ENCODE results near the gene EIF1AD. TPM values are rescaled to one million over a fixed set of nuclear protein-coding genes. Genes with fewer than 3 reads are reported as not detected.
"Not testable (repeated sequence)": the region's sequence is repeated elsewhere in the genome, so short reads cannot be mapped to it uniquely, and the experiment has no call there.

Gene EIF1AD
- total and polyA plus RNA-seq, 4 experiments from 2014 or later = 15.5 to 65.4 (median 40.2) TPM

GRCh38 chr11:65951641-65952040, 50.3 kb downstream of the EIF1AD start:
- H3K4me3 Mint-ChIP-seq; H3K4me1 Mint-ChIP-seq; H3K27ac ChIP-seq (ENCODE audit: low read depth, low read length); H3K4me3 ChIP-seq (ENCODE audit: low read length in 2 of 2); H3K27me3 Mint-ChIP-seq; intact Hi-C loops (cut with micrococcal nuclease); H3K4me1 ChIP-seq (ENCODE audit: insufficient read depth, low read length); H3K27me3 ChIP-seq (ENCODE audit: insufficient read depth, low read length); H3K36me3 Mint-ChIP-seq; DNase-seq; H3K36me3 ChIP-seq (ENCODE audit: insufficient read depth, low read length); CTCF ChIA-PET (ENCODE audit: partially characterized antibody); H3K27ac Mint-ChIP-seq; H3K9me3 Mint-ChIP-seq; H3K9me3 ChIP-seq (ENCODE audit: control insufficient read depth in 1 of 2, low read length in 2 of 2): not testable (repeated sequence)
- POLR2A ChIA-PET (ENCODE audit: partially characterized antibody) = interaction anchor here (1.7 kb wide), 1 partner anchor 23 kb away, joined by 5 read pairs; no protein-coding TSS in a partner anchor

- POLR2A ChIA-PET (ENCODE audit: partially characterized antibody) = interaction anchor here (0.6 to 1.7 kb wide), 2 partner anchors 22 to 1445 kb away, joined by 3 to 5 read pairs; no protein-coding TSS in a partner anchor
- H3K4me3 ChIP-seq (ENCODE audit: low read length in 2 of 2); H3K36me3 ChIP-seq (ENCODE audit: insufficient read depth, low read length); H3K36me3 Mint-ChIP-seq; intact Hi-C loops (cut with micrococcal nuclease); H3K4me1 Mint-ChIP-seq; H3K27me3 ChIP-seq (ENCODE audit: insufficient read depth, low read length); H3K27me3 Mint-ChIP-seq; H3K9me3 ChIP-seq (ENCODE audit: control insufficient read depth in 1 of 2, low read length in 2 of 2); DNase-seq; H3K4me1 ChIP-seq (ENCODE audit: insufficient read depth, low read length); H3K9me3 Mint-ChIP-seq; CTCF ChIA-PET (ENCODE audit: partially characterized antibody); H3K27ac ChIP-seq (ENCODE audit: low read depth, low read length); H3K27ac Mint-ChIP-seq; H3K4me3 Mint-ChIP-seq: not testable (repeated sequence)
These were observed 51.2 kb downstream of the EIF1AD start for GRCh38 chr11:65950711-65951110.

DNA sequence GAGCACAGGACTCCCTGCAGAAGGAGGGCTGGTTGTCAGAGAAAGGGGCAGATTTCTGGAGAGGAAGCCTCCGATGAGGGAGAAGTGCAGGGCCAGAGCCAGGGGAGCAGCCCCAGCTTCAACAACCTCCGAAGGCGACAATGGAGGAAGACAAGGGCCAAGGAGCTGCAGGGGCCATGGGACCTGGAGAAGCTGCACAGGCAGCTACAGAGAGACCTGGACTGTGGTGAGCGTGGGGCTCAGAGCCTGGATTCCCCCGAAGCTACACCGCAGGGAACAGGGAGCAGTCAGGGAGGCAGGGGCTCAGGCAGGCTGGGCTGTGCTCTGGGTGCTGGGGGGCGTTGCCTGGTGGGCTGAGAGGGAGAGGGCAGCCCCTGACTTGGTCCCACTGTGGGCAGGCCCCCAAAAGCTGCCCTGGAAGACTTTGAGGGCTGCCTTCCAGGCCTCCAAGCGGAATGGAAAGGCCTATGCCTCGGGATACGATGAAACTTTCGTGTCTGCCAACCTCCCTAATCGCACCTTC, 54.3 kb downstream of the EIF1AD start:
- Mint-ChIP-seq H3K4me1 (no peaks in the 10 kb centered on the region), H3K27me3 (no peaks in the 10 kb centered on the region), H3K27ac (no peak overlapping the region), H3K9me3 (no peaks in the 10 kb centered on the region), H3K4me3 (no peak overlapping the region), H3K36me3 (no peaks in the 10 kb centered on the region)
- no peak overlapping the region for H3K27ac ChIP-seq (ENCODE audit: low read depth, low read length)
- POLR2A ChIA-PET (ENCODE audit: partially characterized antibody) = no interaction called here
- no peaks in the 10 kb centered on the region for H3K9me3 ChIP-seq (ENCODE audit: control insufficient read depth in 1 of 2, low read length in 2 of 2)
- no peaks in the 10 kb centered on the region for H3K4me1 ChIP-seq (ENCODE audit: insufficient read depth, low read length)
- no peaks in the 10 kb centered on the region for H3K36me3 ChIP-seq (ENCODE audit: insufficient read depth, low read length)
- H3K4me3 ChIP-seq (ENCODE audit: low read length in 2 of 2) = no peak overlapping the region
- H3K27me3 ChIP-seq (ENCODE audit: insufficient read depth, low read length) = no peaks in the 10 kb centered on the region
- CTCF ChIA-PET (ENCODE audit: partially characterized antibody) = no interaction called here
- no peak for DNase-seq
- intact Hi-C loops (cut with micrococcal nuclease) = no loop called here

DNA sequence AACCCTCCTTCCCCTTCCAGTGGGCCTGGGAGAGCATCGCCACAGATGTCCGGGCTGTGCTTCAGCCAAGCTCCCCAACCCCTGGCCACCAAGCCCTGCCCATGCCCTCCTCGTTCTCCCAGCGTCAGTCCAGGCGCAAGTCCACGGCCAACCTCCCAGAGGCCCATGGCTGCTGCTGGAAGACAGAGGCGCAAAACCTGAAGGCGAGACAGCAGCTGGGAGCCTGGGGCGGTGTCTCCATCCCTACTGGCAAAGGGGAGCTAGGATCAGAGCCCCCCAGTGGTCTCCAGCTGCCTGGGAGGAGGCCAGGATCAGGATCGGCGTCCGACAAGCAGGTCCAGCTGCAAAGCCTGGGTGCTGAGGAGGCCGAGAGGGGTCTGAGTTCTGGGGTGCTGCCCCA, 54.8 kb downstream of the EIF1AD start:
- no peaks in the 10 kb centered on the region for H3K36me3 Mint-ChIP-seq
- H3K9me3 Mint-ChIP-seq = no peaks in the 10 kb centered on the region
- ChIA-PET CTCF (ENCODE audit: partially characterized antibody) (no interaction called here), POLR2A (ENCODE audit: partially characterized antibody) (no interaction called here)
- Histone ChIP-seq H3K36me3 (ENCODE audit: insufficient read depth, low read length) (no peaks in the 10 kb centered on the region), H3K4me1 (ENCODE audit: insufficient read depth, low read length) (no peaks in the 10 kb centered on the region), H3K4me3 (ENCODE audit: low read length in 2 of 2) (no peak overlapping the region), H3K9me3 (ENCODE audit: control insufficient read depth in 1 of 2, low read length in 2 of 2) (no peaks in the 10 kb centered on the region), H3K27ac (ENCODE audit: low read depth, low read length) (no peak overlapping the region), H3K27me3 (ENCODE audit: insufficient read depth, low read length) (no peaks in the 10 kb centered on the region)
- H3K27me3 Mint-ChIP-seq = no peaks in the 10 kb centered on the region
- H3K27ac Mint-ChIP-seq = no peak overlapping the region
- DNase-seq = no peak
- intact Hi-C loops (cut with micrococcal nuclease) = no loop called here
- H3K4me3 Mint-ChIP-seq = no peak overlapping the region
- H3K4me1 Mint-ChIP-seq = no peaks in the 10 kb centered on the region

DNA sequence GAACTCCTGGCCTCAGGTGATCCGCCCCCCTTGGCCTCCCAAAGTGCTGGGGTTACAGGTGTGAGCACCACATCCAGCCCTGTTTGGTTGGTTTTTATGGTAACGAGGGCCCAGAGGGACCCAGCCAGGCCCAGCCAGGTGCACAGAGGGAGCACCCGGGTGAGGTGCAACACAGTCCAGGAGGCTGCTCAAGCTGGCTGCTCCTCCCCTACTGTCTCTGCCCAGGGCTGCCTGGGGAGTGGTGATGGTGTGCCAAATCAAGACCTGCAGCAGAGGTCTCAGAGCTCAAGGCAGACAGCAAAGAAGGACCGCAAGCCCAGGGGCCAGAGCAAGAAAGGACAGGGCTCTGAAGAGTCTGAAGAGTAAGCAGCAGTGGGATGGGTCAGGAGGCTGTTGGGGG, 55.3 kb downstream of the EIF1AD start:
- H3K36me3 Mint-ChIP-seq = no peaks in the 10 kb centered on the region
- H3K4me1 Mint-ChIP-seq = no peaks in the 10 kb centered on the region
- intact Hi-C loops (cut with micrococcal nuclease) = no loop called here
- no peaks in the 10 kb centered on the region for H3K36me3 ChIP-seq (ENCODE audit: insufficient read depth, low read length)
- CTCF ChIA-PET (ENCODE audit: partially characterized antibody) = no interaction called here
- H3K27ac ChIP-seq (ENCODE audit: low read depth, low read length) = no peak overlapping the region
- no peaks in the 10 kb centered on the region for H3K9me3 Mint-ChIP-seq
- no peak for DNase-seq
- H3K27me3 Mint-ChIP-seq = no peaks in the 10 kb centered on the region
- H3K4me3 ChIP-seq (ENCODE audit: low read length in 2 of 2) = no peak overlapping the region
- no peaks in the 10 kb centered on the region for H3K27me3 ChIP-seq (ENCODE audit: insufficient read depth, low read length)
- no peaks in the 10 kb centered on the region for H3K9me3 ChIP-seq (ENCODE audit: control insufficient read depth in 1 of 2, low read length in 2 of 2)
- no peak overlapping the region for H3K4me3 Mint-ChIP-seq
- POLR2A ChIA-PET (ENCODE audit: partially characterized antibody) = no interaction called here
- H3K27ac Mint-ChIP-seq = no peak overlapping the region
- H3K4me1 ChIP-seq (ENCODE audit: insufficient read depth, low read length) = no peaks in the 10 kb centered on the region

Other genes starting within 250 kb of the EIF1AD start
- 10 to 100 TPM; 25.6 to 26.9 TPM for gene AP5B1, start 221.2 kb downstream of the EIF1AD start, total RNA-seq
- gene AP5B1, start 221.2 kb downstream of the EIF1AD start, polyA plus RNA-seq = 10 to 100 TPM in 1 of 2 donors, 1 to 10 TPM in 1; 5.2 to 13.7 TPM
- gene OVOL1, start 215.1 kb downstream of the EIF1AD start, total RNA-seq = not detected
- not detected for gene OVOL1, start 215.1 kb downstream of the EIF1AD start, polyA plus RNA-seq
- gene SNX32, start 168.2 kb downstream of the EIF1AD start, total RNA-seq = under 1 TPM; 0.42 to 0.64 TPM
- under 1 TPM; 0.68 to 0.93 TPM for gene SNX32, start 168.2 kb downstream of the EIF1AD start, polyA plus RNA-seq
- gene CFL1, start 144.0 kb downstream of the EIF1AD start, total RNA-seq = 100 to 1,000 TPM; 540 to 578 TPM
- 1,000 to 10,000 TPM; 2,794 to 2,825 TPM for gene CFL1, start 144.0 kb downstream of the EIF1AD start, polyA plus RNA-seq
- 10 to 100 TPM; 93.6 to 95.5 TPM for gene MUS81, start 141.7 kb downstream of the EIF1AD start, total RNA-seq
- gene MUS81, start 141.7 kb downstream of the EIF1AD start, polyA plus RNA-seq = 10 to 100 TPM; 24.0 to 31.1 TPM
- gene EFEMP2, start 129.4 kb downstream of the EIF1AD start, total RNA-seq = 1 to 10 TPM; 6.0 to 8.3 TPM
- under 1 TPM; 0.40 to 0.55 TPM for gene EFEMP2, start 129.4 kb downstream of the EIF1AD start, polyA plus RNA-seq
- gene CTSW, start 122.3 kb downstream of the EIF1AD start, total RNA-seq = 10 to 100 TPM; 30.1 to 30.4 TPM
- gene CTSW, start 122.3 kb downstream of the EIF1AD start, polyA plus RNA-seq = 100 to 1,000 TPM in 1 of 2 donors, 10 to 100 TPM in 1; 80.9 to 107 TPM
- 10 to 100 TPM; 39.9 to 42.1 TPM for gene FIBP, start 113.7 kb downstream of the EIF1AD start, total RNA-seq
- 10 to 100 TPM; 79.3 to 99.0 TPM for gene FIBP, start 113.7 kb downstream of the EIF1AD start, polyA plus RNA-seq
- gene CCDC85B, start 111.5 kb downstream of the EIF1AD start, total RNA-seq = 10 to 100 TPM; 22.9 to 24.9 TPM
- gene CCDC85B, start 111.5 kb downstream of the EIF1AD start, polyA plus RNA-seq = 10 to 100 TPM; 60.0 to 68.3 TPM
- gene FOSL1, start 101.8 kb downstream of the EIF1AD start, total RNA-seq = under 1 TPM; 0.39 to 0.79 TPM
- gene FOSL1, start 101.8 kb downstream of the EIF1AD start, polyA plus RNA-seq = under 1 TPM in 1 of 2 donors, not detected in 1; 0.81 TPM
- 10 to 100 TPM; 57.1 to 59.5 TPM for gene C11orf68, start 83.1 kb downstream of the EIF1AD start, total RNA-seq
- gene C11orf68, start 83.1 kb downstream of the EIF1AD start, polyA plus RNA-seq = 10 to 100 TPM; 48.0 to 81.6 TPM
- 10 to 100 TPM; 78.2 to 78.7 TPM for gene DRAP1, start 82.7 kb downstream of the EIF1AD start, total RNA-seq
- gene DRAP1, start 82.7 kb downstream of the EIF1AD start, polyA plus RNA-seq = 100 to 1,000 TPM in 1 of 2 donors, 10 to 100 TPM in 1; 90.4 to 102 TPM
- not detected for gene TSGA10IP, start 56.7 kb downstream of the EIF1AD start, total RNA-seq
- not detected for gene TSGA10IP, start 56.7 kb downstream of the EIF1AD start, polyA plus RNA-seq
- 10 to 100 TPM; 83.9 to 90.6 TPM for gene SART1, start 40.4 kb downstream of the EIF1AD start, total RNA-seq
- gene SART1, start 40.4 kb downstream of the EIF1AD start, polyA plus RNA-seq = 10 to 100 TPM; 11.5 to 50.5 TPM
- 10 to 100 TPM; 90.8 to 92.9 TPM for gene BANF1, start 346 bp upstream of the EIF1AD start, total RNA-seq
- 100 to 1,000 TPM; 159 to 163 TPM for gene BANF1, start 346 bp upstream of the EIF1AD start, polyA plus RNA-seq
- gene CST6, start 9.9 kb upstream of the EIF1AD start, total RNA-seq = not detected
- gene CST6, start 9.9 kb upstream of the EIF1AD start, polyA plus RNA-seq = not detected
- gene CATSPER1, start 24.3 kb upstream of the EIF1AD start, total RNA-seq = not detected
- not detected for gene CATSPER1, start 24.3 kb upstream of the EIF1AD start, polyA plus RNA-seq
- not detected for gene GAL3ST3, start 47.0 kb upstream of the EIF1AD start, total RNA-seq
- gene GAL3ST3, start 47.0 kb upstream of the EIF1AD start, polyA plus RNA-seq = not detected
- 100 to 1,000 TPM; 238 to 240 TPM for gene SF3B2, start 50.2 kb upstream of the EIF1AD start, total RNA-seq
- 100 to 1,000 TPM in 1 of 2 donors, 10 to 100 TPM in 1; 74.4 to 128 TPM for gene SF3B2, start 50.2 kb upstream of the EIF1AD start, polyA plus RNA-seq
- 100 to 1,000 TPM; 251 to 262 TPM for gene PACS1, start 68.1 kb upstream of the EIF1AD start, total RNA-seq
- 100 to 1,000 TPM in 1 of 2 donors, 10 to 100 TPM in 1; 13.7 to 104 TPM for gene PACS1, start 68.1 kb upstream of the EIF1AD start, polyA plus RNA-seq